Measurements from ENCODE around the gene SETBP1. TPM values are rescaled to one million over a fixed set of nuclear protein-coding genes. Genes with fewer than 3 reads are reported as not detected.

SETBP1 gene
- total RNA-seq, 1 experiment from 2014 or later: 0.05 TPM

- no peaks in the 10 kb centered on the region for H4K20me1 ChIP-seq (ENCODE audit: insufficient read depth)
- H3K79me2 ChIP-seq (ENCODE audit: insufficient read depth, low read length): no peaks in the 10 kb centered on the region
- H3K4me1 ChIP-seq (ENCODE audit: control insufficient read depth in 1 of 2, insufficient read depth in 2 of 2, low read length in 2 of 2): no peaks in the 10 kb centered on the region
- no peaks in the 10 kb centered on the region for H3K27me3 ChIP-seq (ENCODE audit: insufficient read depth, low read length)
- TF ChIP-seq CEBPB (IDR thresholded peaks at IDR 0.05; ENCODE audit: low read depth) (no peak), SRF (IDR thresholded peaks at IDR 0.05; ENCODE audit: low read depth) (no peak), SP1 (IDR thresholded peaks at IDR 0.05; ENCODE audit: low read depth) (no peak)
- ChIA-PET RAD21 (ENCODE audit: low non-redundant PET in 1 of 2, low total read pairs in 2 of 2, uncharacterized antibody in 2 of 2, unreplicated experiment in 2 of 2) (no interaction called here), CTCF (no interaction called here), POLR2A (no interaction called here)
- H3K9me3 ChIP-seq (ENCODE audit: control insufficient read depth in 1 of 2, insufficient read depth in 1 of 2, low read depth in 1 of 2, low read length in 2 of 2): peaks cover 9 to 10% of the 10 kb centered on the region in 2 experiments; a peak in 2 of 4 replicates
- BruUV-seq (replicated peaks): no TSS peak
- DNase-seq (ENCODE audit: low read depth, low spot score): no peak
- no peaks in the 10 kb centered on the region; a peak in 1 of 4 replicates for H3K36me3 ChIP-seq (ENCODE audit: control insufficient read depth in 1 of 2, insufficient read depth in 2 of 2, low read length in 2 of 2)
- no peak overlapping the region for H3K27ac ChIP-seq (ENCODE audit: low read depth, low read length)
- H3K4me2 ChIP-seq (ENCODE audit: low read length): no peak overlapping the region
- no peak overlapping the region for H3K9ac ChIP-seq (ENCODE audit: low read length)
- no peak for ATAC-seq
- intact Hi-C loops (cut with micrococcal nuclease): no loop called here
- H2AFZ ChIP-seq (ENCODE audit: low read depth, low read length, poor library complexity, severe bottlenecking): no peak overlapping the region
- no peaks in the 10 kb centered on the region for H3K9me2 ChIP-seq (ENCODE audit: insufficient read depth)
- no peak overlapping the region for H3K4me3 ChIP-seq (replicated peaks in 1 of 2; ENCODE audit: low read depth in 1 of 2, low read length in 2 of 2)
These were observed 306.2 kb downstream of the SETBP1 start for GRCh38 chr18:44986933-44987332.

GRCh38 chr18:44987371-44987770 is 306.7 kb downstream of the SETBP1 start:
- H3K36me3 ChIP-seq (ENCODE audit: control insufficient read depth in 1 of 2, insufficient read depth in 2 of 2, low read length in 2 of 2): no peaks in the 10 kb centered on the region; a peak in 1 of 4 replicates
- H3K4me1 ChIP-seq (ENCODE audit: control insufficient read depth in 1 of 2, insufficient read depth in 2 of 2, low read length in 2 of 2): no peaks in the 10 kb centered on the region
- no peak overlapping the region for H3K9ac ChIP-seq (ENCODE audit: low read length)
- POLR2A ChIA-PET: no interaction called here
- H3K4me3 ChIP-seq (replicated peaks in 1 of 2; ENCODE audit: low read depth in 1 of 2, low read length in 2 of 2): no peak overlapping the region
- ATAC-seq (no peak), DNase-seq (ENCODE audit: low read depth, low spot score) (no peak)
- no peaks in the 10 kb centered on the region for H3K79me2 ChIP-seq (ENCODE audit: insufficient read depth, low read length)
- no peaks in the 10 kb centered on the region for H4K20me1 ChIP-seq (ENCODE audit: insufficient read depth)
- intact Hi-C loops (cut with micrococcal nuclease): no loop called here
- no peak overlapping the region for H2AFZ ChIP-seq (ENCODE audit: low read depth, low read length, poor library complexity, severe bottlenecking)
- H3K27ac ChIP-seq (ENCODE audit: low read depth, low read length): no peak overlapping the region
- BruUV-seq (replicated peaks): no TSS peak
- CTCF ChIA-PET: no interaction called here
- no peaks in the 10 kb centered on the region for H3K9me2 ChIP-seq (ENCODE audit: insufficient read depth)
- TF ChIP-seq YY1 (IDR thresholded peaks at IDR 0.05; ENCODE audit: extremely low read depth, insufficient replicate concordance, low read depth, low read length) (no peak), EZH2phosphoT487 (IDR thresholded peaks at IDR 0.05; ENCODE audit: borderline replicate concordance) (no peak), RAD21 (IDR thresholded peaks at IDR 0.05; ENCODE audit: low read depth) (no peak), EGR1 (IDR thresholded peaks at IDR 0.05; ENCODE audit: low read depth) (no peak), SRF (IDR thresholded peaks at IDR 0.05; ENCODE audit: low read depth) (no peak), POLR2AphosphoS5 (IDR thresholded peaks at IDR 0.05; ENCODE audit: low read depth, low read length) (no peak), MAX (IDR thresholded peaks at IDR 0.05) (no peak), SIN3A (IDR thresholded peaks at IDR 0.05; ENCODE audit: low read depth) (no peak), JUND (IDR thresholded peaks at IDR 0.05) (no peak), ZFX (IDR thresholded peaks at IDR 0.05) (no peak)
- TF ChIP-seq, protein P1, sequence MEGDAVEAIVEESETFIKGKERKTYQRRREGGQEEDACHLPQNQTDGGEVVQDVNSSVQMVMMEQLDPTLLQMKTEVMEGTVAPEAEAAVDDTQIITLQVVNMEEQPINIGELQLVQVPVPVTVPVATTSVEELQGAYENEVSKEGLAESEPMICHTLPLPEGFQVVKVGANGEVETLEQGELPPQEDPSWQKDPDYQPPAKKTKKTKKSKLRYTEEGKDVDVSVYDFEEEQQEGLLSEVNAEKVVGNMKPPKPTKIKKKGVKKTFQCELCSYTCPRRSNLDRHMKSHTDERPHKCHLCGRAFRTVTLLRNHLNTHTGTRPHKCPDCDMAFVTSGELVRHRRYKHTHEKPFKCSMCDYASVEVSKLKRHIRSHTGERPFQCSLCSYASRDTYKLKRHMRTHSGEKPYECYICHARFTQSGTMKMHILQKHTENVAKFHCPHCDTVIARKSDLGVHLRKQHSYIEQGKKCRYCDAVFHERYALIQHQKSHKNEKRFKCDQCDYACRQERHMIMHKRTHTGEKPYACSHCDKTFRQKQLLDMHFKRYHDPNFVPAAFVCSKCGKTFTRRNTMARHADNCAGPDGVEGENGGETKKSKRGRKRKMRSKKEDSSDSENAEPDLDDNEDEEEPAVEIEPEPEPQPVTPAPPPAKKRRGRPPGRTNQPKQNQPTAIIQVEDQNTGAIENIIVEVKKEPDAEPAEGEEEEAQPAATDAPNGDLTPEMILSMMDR (IDR thresholded peaks at IDR 0.05 in 2 of 3, conservative IDR thresholded peaks at IDR 0.05 in 1 of 3; ENCODE audit: borderline replicate concordance in 1 of 3, insufficient read depth in 1 of 3, low read depth in 2 of 3, low read length in 2 of 3): no peak
- H3K27me3 ChIP-seq (ENCODE audit: insufficient read depth, low read length): no peaks in the 10 kb centered on the region
- H3K9me3 ChIP-seq (ENCODE audit: control insufficient read depth in 1 of 2, insufficient read depth in 1 of 2, low read depth in 1 of 2, low read length in 2 of 2): peaks cover 9 to 10% of the 10 kb centered on the region in 2 experiments; a peak in 2 of 4 replicates
- no peak overlapping the region for H3K4me2 ChIP-seq (ENCODE audit: low read length)
- RAD21 ChIA-PET (ENCODE audit: low non-redundant PET in 1 of 2, low total read pairs in 2 of 2, uncharacterized antibody in 2 of 2, unreplicated experiment in 2 of 2): no interaction called here
